Suprapubic skin (tissue), 3 donors: ENCODE data around the gene KITLG.

Source experiments
- CTCF ChIP-seq, 2 donors: fragments of 200-600 bp in 1 of 2; fragments of 450-650 bp in 1 of 2; sonication (generic) in 1 of 2; IDR thresholded peaks; one replicate each; pipeline ENCODE4 v1.5.1; 2016 to 2019; ENCODE audit warnings: antibody characterized with exemption in 2 of 2, mild to moderate bottlenecking in 1 of 2, moderate library complexity in 1 of 2
- EP300 ChIP-seq: sonication (generic); formaldehyde crosslinking; IDR thresholded peaks from one replicate; pipeline ENCODE4 v1.6.1; 2017; ENCODE audit warnings: antibody characterized with exemption
- POLR2A ChIP-seq, 2 donors: fragments of 450-650 bp; IDR thresholded peaks; one replicate each; pipeline ENCODE4 v1.6.1; 2017; ENCODE audit warnings: antibody characterized with exemption in 2 of 2, mild to moderate bottlenecking in 2 of 2, moderate library complexity in 2 of 2

GRCh38 chr12:88571543-88571942 is 8.7 kb downstream of the KITLG start:
- TF ChIP-seq CTCF (IDR thresholded peaks at IDR 0.05) (no peak), EP300 (no peak), POLR2A (IDR thresholded peaks at IDR 0.05) (no peak)
